Stomach smooth muscle (tissue), 2 donors: ENCODE measurements around the gene GNB1.
"Not testable (repeated sequence)": the region's sequence is repeated elsewhere in the genome, so short reads cannot be mapped to it uniquely, and the experiment has no call there.

Experiments used
- H3K27ac ChIP-seq: one replicate; pipeline ENCODE4 v1.7.0; 2013; ENCODE audit warnings: mild to moderate bottlenecking, low read length, inconsistent platforms
- H3K27me3 ChIP-seq, 2 donors: one replicate each; pipeline ENCODE4 v1.7.0; 2013; ENCODE audit warnings: low read length in 2 of 2; ENCODE audit not compliant: insufficient read depth in 2 of 2, control insufficient read depth in 1 of 2
- H3K36me3 ChIP-seq, 2 donors: one replicate each; pipeline ENCODE4 v1.7.0; 2013; ENCODE audit warnings: low read length in 2 of 2; ENCODE audit not compliant: control insufficient read depth in 2 of 2, insufficient read depth in 2 of 2
- H3K4me1 ChIP-seq: one replicate; pipeline ENCODE4 v1.7.0; 2013; ENCODE audit warnings: low read length; ENCODE audit not compliant: control insufficient read depth, insufficient read depth
- H3K4me3 ChIP-seq, 2 donors: one replicate each; pipeline ENCODE4 v1.7.0; 2013; ENCODE audit warnings: low read length in 2 of 2
- H3K9ac ChIP-seq, 2 donors: one replicate each; pipeline ENCODE4 v1.7.0; 2013; ENCODE audit warnings: low read length in 2 of 2, mild to moderate bottlenecking in 1 of 2
- H3K9me3 ChIP-seq, 2 donors: one replicate each; pipeline ENCODE4 v1.7.0; 2013; ENCODE audit warnings: low read length in 2 of 2; ENCODE audit not compliant: control insufficient read depth in 2 of 2
- donor health status: healthy.
- donor health status: Pancreatic carcinoma.

The GNB1 gene

GRCh38 chr1:1890506-1891348 is at the start of gene GNB1:
Gene GNB1 (minus strand): TSS chr1:1891087. CDS start chr1:1825453, 65,634 bp downstream.
- Histone ChIP-seq H3K9ac (peak within 1 kb of the TSS; percentile 75 to 80), H3K4me1 (peaks cover 42% of the 10 kb centered on the region), H3K36me3 (no peaks in the 10 kb centered on the region)

GRCh38 chr1:1940123-1940425 is 49.2 kb upstream of the GNB1 start:
- H3K9ac ChIP-seq, result no peak overlapping the region
- H3K27ac ChIP-seq, result no peak overlapping the region
- peaks cover 3 to 22% of the 10 kb centered on the region in 2 donors for H3K27me3 ChIP-seq
- no peaks in the 10 kb centered on the region for H3K9me3 ChIP-seq
- H3K4me3 ChIP-seq, result no peak overlapping the region
- no peaks in the 10 kb centered on the region for H3K36me3 ChIP-seq
- H3K4me1 ChIP-seq, result peaks cover 5% of the 10 kb centered on the region

More at GRCh38 chr1:1890506-1891348, at the start of gene GNB1:
- H3K27me3 ChIP-seq, result peaks cover 10 to 20% of the 10 kb centered on the region in 2 donors
- peak within 1 kb of the TSS; percentile 79 to 81 for H3K4me3 ChIP-seq
- peak within 1 kb of the TSS; percentile 64 for H3K27ac ChIP-seq
- H3K9me3 ChIP-seq, result no peaks in the 10 kb centered on the region

- H3K27me3 ChIP-seq, result peaks cover 3 to 22% of the 10 kb centered on the region in 2 donors
- no peak overlapping the region for H3K4me3 ChIP-seq
- H3K9me3 ChIP-seq, result no peaks in the 10 kb centered on the region
- no peaks in the 10 kb centered on the region for H3K36me3 ChIP-seq
- no peak overlapping the region for H3K9ac ChIP-seq
- H3K4me1 ChIP-seq, result peaks cover 5% of the 10 kb centered on the region
- no peak overlapping the region for H3K27ac ChIP-seq
Measured at GRCh38 chr1:1939296-1940122, 48.6 kb upstream of the GNB1 start.

- Histone ChIP-seq H3K27me3 (peaks cover 0 to 18% of the 10 kb centered on the region in 2 donors), H3K4me1 (peaks cover under 1% of the 10 kb centered on the region), H3K4me3 (no peak overlapping the region), H3K27ac (no peak overlapping the region), H3K9ac (no peak overlapping the region), H3K36me3 (no peaks in the 10 kb centered on the region), H3K9me3 (no peaks in the 10 kb centered on the region)
Measured at GRCh38 chr1:1938613-1939295, 47.9 kb upstream of the GNB1 start.

GRCh38 chr1:1938276-1938573 is 47.3 kb upstream of the GNB1 start:
- Histone ChIP-seq H3K36me3 (no peaks in the 10 kb centered on the region), H3K9ac (no peak overlapping the region), H3K27me3 (peaks cover 0 to 14% of the 10 kb centered on the region in 2 donors), H3K4me3 (no peak overlapping the region), H3K4me1 (no peaks in the 10 kb centered on the region), H3K9me3 (no peaks in the 10 kb centered on the region), H3K27ac (no peak overlapping the region)

- Histone ChIP-seq H3K9me3 (no peaks in the 10 kb centered on the region), H3K27ac (no peak overlapping the region), H3K4me3 (no peak overlapping the region), H3K4me1 (no peaks in the 10 kb centered on the region), H3K9ac (no peak overlapping the region), H3K27me3 (peaks cover 0 to 10% of the 10 kb centered on the region in 2 donors), H3K36me3 (no peaks in the 10 kb centered on the region)
Measured at GRCh38 chr1:1937549-1938275, 46.8 kb upstream of the GNB1 start.

- no peak overlapping the region for H3K9ac ChIP-seq
Measured at GRCh38 chr1:1937061-1937460, 46.2 kb upstream of the GNB1 start.

GRCh38 chr1:1934848-1935247 is 44.0 kb upstream of the GNB1 start:
- not testable (repeated sequence) for H3K9me3 ChIP-seq, H3K27me3 ChIP-seq, H3K4me3 ChIP-seq, H3K27ac ChIP-seq, H3K36me3 ChIP-seq, H3K4me1 ChIP-seq, H3K9ac ChIP-seq

More at GRCh38 chr1:1937061-1937460, 46.2 kb upstream of the GNB1 start:
- Histone ChIP-seq H3K4me3 (no peak overlapping the region), H3K27me3 (peaks cover 0 to 10% of the 10 kb centered on the region in 2 donors), H3K4me1 (no peaks in the 10 kb centered on the region), H3K9me3 (no peaks in the 10 kb centered on the region), H3K36me3 (no peaks in the 10 kb centered on the region), H3K27ac (no peak overlapping the region)

GRCh38 chr1:1929639-1930545 is 39.0 kb upstream of the GNB1 start:
- Histone ChIP-seq H3K4me3 (no peak overlapping the region), H3K4me1 (no peaks in the 10 kb centered on the region), H3K9me3 (no peaks in the 10 kb centered on the region), H3K27me3 (no peaks in the 10 kb centered on the region), H3K36me3 (no peaks in the 10 kb centered on the region), H3K27ac (no peak overlapping the region), H3K9ac (no peak overlapping the region)
